Activated T-helper 2 cell treated with anti-CD3 and anti-CD28 coated beads, Interferon-gamma antibody, Interleukin-2, Interleukin-4, amounts not matched to agents 10 μg/mL and 5 μg/mL and 100 μg/mL, durations not matched to agents 14 hours and 24 hours and 36 hours (primary cell): ENCODE measurements around the gene KLF11. TPM values are rescaled to one million over a fixed set of nuclear protein-coding genes. Genes with fewer than 3 reads are reported as not detected.
"Not testable (repeated sequence)": the region's sequence is repeated elsewhere in the genome, so short reads cannot be mapped to it uniquely, and the experiment has no call there.

Experiments used
- DNase-seq: peaks from one replicate; pipeline ENCODE4 v3.0.0; 2021; ENCODE audit warnings: low spot score
- H3K27ac Mint-ChIP-seq: one replicate; pipeline ENCODE4 v1.8.0; 2021; ENCODE audit warnings: mixed read lengths
- H3K27me3 Mint-ChIP-seq: one replicate; pipeline ENCODE4 v1.8.0; 2021; ENCODE audit warnings: low read depth, mixed read lengths
- H3K36me3 Mint-ChIP-seq: one replicate; pipeline ENCODE4 v1.8.0; 2021; ENCODE audit warnings: low read depth, mixed read lengths
- H3K4me1 Mint-ChIP-seq: one replicate; pipeline ENCODE4 v1.8.0; 2021; ENCODE audit warnings: low read depth, mixed read lengths
- H3K4me3 Mint-ChIP-seq: one replicate; pipeline ENCODE4 v1.8.0; 2021; ENCODE audit warnings: low read depth, mild to moderate bottlenecking, moderate library complexity, mixed read lengths
- H3K9me3 Mint-ChIP-seq: one replicate; pipeline ENCODE4 v1.8.0; 2021; ENCODE audit warnings: mixed read lengths
- intact Hi-C: fragments of 100-400 bp; cut with micrococcal nuclease; formaldehyde crosslinking; loops from one replicate; pipeline ENCODE4 v1.15.1; 2023
- total RNA-seq: library from RNA; stranded (reverse); gene quantifications from 2 replicates; pipeline ENCODE4 v1.2.3, GENCODE V29; 2022

KLF11 gene
- total RNA-seq, 1 donor from 2014 or later, result 7.9 TPM

GRCh38 chr2:10084223-10084865 lies 41.0 kb downstream of the KLF11 start:
- peaks cover 47% of the 10 kb centered on the region for H3K27me3 Mint-ChIP-seq
- peaks cover 21% of the 10 kb centered on the region for H3K4me1 Mint-ChIP-seq
- H3K4me3 Mint-ChIP-seq, result no peak overlapping the region
- no peaks in the 10 kb centered on the region for H3K9me3 Mint-ChIP-seq
- intact Hi-C loops, result no loop called here
- H3K27ac Mint-ChIP-seq, result peak overlapping the region; percentile 13
- DNase-seq, result no peak
- H3K36me3 Mint-ChIP-seq, result no peaks in the 10 kb centered on the region

DNA sequence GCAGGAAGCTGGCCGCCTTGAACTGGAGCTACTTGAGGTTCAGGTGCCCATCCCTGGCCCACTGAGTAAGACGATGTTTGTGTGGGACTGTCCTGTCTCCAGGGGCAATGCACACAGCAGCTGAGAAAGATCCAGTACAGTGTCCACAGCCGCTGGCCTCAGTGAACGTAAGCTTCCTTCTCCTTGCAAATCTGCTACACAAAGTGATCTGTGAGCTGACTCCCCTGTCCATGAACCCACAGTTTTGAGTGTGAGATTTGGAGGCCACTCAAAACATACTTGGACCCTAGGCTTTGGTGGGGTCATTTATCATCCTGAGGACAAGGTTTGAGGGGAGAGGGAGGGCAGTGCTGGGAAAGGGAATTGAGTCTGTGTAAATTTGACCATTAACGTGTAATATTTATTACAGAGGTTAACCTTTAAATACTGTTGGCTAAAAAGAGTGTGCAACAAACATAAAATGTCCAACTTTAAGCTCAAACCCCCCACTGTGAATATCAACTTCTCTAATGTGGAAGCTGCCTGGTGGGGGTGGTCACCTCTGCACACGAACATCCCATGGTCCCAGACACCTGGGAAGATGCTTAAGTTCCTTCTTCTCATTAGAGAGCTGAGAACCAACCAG lies 41.8 kb downstream of the KLF11 start:
- Mint-ChIP-seq H3K9me3 (no peaks in the 10 kb centered on the region), H3K27ac (no peak overlapping the region), H3K4me1 (peaks cover 21% of the 10 kb centered on the region), H3K36me3 (no peaks in the 10 kb centered on the region), H3K4me3 (no peak overlapping the region), H3K27me3 (peaks cover 56% of the 10 kb centered on the region)
- DNase-seq, result no peak
- intact Hi-C loops, result no loop called here

- peaks cover 21% of the 10 kb centered on the region for H3K4me1 Mint-ChIP-seq
- H3K9me3 Mint-ChIP-seq, result no peaks in the 10 kb centered on the region
- H3K27ac Mint-ChIP-seq, result no peak overlapping the region
- DNase-seq, result no peak
- no peaks in the 10 kb centered on the region for H3K36me3 Mint-ChIP-seq
- intact Hi-C loops, result no loop called here
- H3K27me3 Mint-ChIP-seq, result peaks cover 60% of the 10 kb centered on the region
- no peak overlapping the region for H3K4me3 Mint-ChIP-seq
Observed at GRCh38 chr2:10085668-10086059, 42.3 kb downstream of the KLF11 start.

- Mint-ChIP-seq H3K4me1 (peaks cover 17% of the 10 kb centered on the region), H3K9me3 (no peaks in the 10 kb centered on the region), H3K27ac (no peak overlapping the region), H3K36me3 (peaks cover 4% of the 10 kb centered on the region), H3K27me3 (peaks cover 62% of the 10 kb centered on the region), H3K4me3 (no peak overlapping the region)
- intact Hi-C loops, result no loop called here
- DNase-seq, result no peak
Observed at GRCh38 chr2:10086950-10087349, 43.6 kb downstream of the KLF11 start.

DNA sequence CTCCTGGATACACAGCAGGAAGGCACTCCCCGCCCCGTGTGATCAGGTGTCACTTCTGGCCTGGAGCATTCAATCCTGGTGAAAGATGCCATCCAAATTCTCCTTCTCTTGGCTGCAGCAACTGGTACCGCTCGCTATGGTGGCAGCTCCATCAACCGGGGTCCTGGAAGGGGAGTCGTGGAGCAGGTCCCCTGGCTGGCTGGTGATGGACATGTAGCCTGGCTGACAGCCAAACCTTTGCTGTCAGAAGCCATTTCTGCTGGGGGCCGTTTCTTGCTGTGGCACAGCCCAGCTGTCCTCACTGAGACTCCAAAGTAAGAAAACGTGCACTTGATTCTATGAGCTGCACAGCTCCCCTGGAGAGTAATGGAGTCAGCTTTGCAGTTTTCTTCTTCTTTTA lies 44.0 kb downstream of the KLF11 start:
- peaks cover 20% of the 10 kb centered on the region for H3K4me1 Mint-ChIP-seq
- no peak overlapping the region for H3K4me3 Mint-ChIP-seq
- peaks cover 65% of the 10 kb centered on the region for H3K27me3 Mint-ChIP-seq
- H3K27ac Mint-ChIP-seq, result no peak overlapping the region
- no peaks in the 10 kb centered on the region for H3K9me3 Mint-ChIP-seq
- intact Hi-C loops, result no loop called here
- no peak for DNase-seq
- H3K36me3 Mint-ChIP-seq, result peaks cover 6% of the 10 kb centered on the region

GRCh38 chr2:10089565-10090190 lies 46.3 kb downstream of the KLF11 start:
- no peak for DNase-seq
- H3K4me3 Mint-ChIP-seq, result no peak overlapping the region
- H3K36me3 Mint-ChIP-seq, result peaks cover 6% of the 10 kb centered on the region
- H3K27me3 Mint-ChIP-seq, result peaks cover 56% of the 10 kb centered on the region
- intact Hi-C loops, result no loop called here
- peaks cover 10% of the 10 kb centered on the region for H3K4me1 Mint-ChIP-seq
- no peak overlapping the region for H3K27ac Mint-ChIP-seq
- H3K9me3 Mint-ChIP-seq, result no peaks in the 10 kb centered on the region

DNA sequence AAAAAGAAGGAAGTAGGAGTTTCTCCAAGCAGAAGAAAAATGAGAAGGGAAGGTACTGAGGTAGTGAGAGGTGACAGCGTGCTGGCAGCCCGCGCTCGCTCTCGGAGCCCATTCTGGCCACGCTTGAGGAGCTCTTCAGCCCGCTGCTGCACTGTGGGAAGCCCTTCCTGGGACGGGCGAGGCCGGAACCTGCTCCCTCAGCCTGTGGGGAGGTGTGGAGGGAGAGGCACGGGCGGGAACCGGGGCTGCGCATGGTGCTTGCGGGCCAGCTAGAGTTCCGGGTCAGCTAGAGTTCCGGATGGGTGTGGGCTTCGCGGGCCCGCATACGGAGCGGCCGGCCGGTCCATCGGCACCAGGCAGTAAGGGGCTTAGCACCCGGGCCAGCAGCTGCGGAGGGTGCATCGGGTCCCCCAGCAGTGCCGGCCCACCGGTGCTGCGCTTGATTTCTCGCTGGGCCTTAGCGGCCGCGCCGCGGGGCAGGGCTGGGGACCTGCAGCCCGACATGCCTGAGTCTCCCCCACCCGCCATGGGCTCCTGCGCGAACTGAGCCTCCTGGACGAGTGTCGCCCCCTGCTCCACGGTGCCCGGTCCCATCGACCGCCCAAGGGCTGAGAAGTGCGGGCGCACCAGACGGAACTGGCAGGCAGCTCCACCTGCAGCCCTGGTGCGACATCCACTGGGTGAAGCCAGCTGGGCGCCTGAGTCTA lies 48.0 kb downstream of the KLF11 start:
- H3K27ac Mint-ChIP-seq, result no peak overlapping the region
- H3K27me3 Mint-ChIP-seq, result peaks cover 52% of the 10 kb centered on the region
- H3K9me3 Mint-ChIP-seq, result no peaks in the 10 kb centered on the region
- H3K4me3 Mint-ChIP-seq, result peak overlapping the region; percentile 70
- intact Hi-C loops, result no loop called here
- peaks cover 10% of the 10 kb centered on the region for H3K4me1 Mint-ChIP-seq
- peaks cover 6% of the 10 kb centered on the region for H3K36me3 Mint-ChIP-seq
- no peak for DNase-seq

- H3K27me3 Mint-ChIP-seq, result peaks cover 52% of the 10 kb centered on the region
- H3K9me3 Mint-ChIP-seq, H3K36me3 Mint-ChIP-seq, H3K4me3 Mint-ChIP-seq, H3K27ac Mint-ChIP-seq, intact Hi-C loops, H3K4me1 Mint-ChIP-seq, DNase-seq: not testable (repeated sequence)
Observed at GRCh38 chr2:10091889-10092244, 48.5 kb downstream of the KLF11 start.

DNA sequence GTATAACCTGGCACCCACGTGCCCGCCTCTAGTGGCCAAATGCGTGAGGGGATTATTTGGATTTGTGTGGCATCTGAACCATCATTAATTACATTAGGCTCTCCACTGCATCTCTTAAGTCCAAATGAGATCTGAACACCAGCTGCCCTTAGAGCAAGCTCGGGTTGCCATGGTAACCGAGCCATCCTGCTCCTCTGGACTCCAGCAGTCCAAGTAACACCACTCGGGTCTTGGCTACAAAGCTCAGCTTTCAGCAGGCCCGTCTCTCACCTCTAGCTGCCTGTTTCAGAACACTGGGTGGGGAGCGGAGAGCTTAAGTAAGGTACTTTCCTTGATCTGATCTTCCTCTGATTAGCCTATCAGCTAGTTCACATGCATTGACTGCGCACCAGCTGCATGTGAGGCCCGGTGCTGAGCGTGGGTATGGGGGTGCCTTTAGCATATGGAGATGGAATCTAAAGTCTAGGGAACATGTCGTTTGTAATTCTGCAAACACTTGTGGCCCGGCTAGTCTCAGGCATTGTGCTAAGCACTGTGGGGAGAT lies 51.0 kb downstream of the KLF11 start:
- no peaks in the 10 kb centered on the region for H3K9me3 Mint-ChIP-seq
- no peak overlapping the region for H3K4me3 Mint-ChIP-seq
- peaks cover 6% of the 10 kb centered on the region for H3K36me3 Mint-ChIP-seq
- H3K4me1 Mint-ChIP-seq, result peaks cover 12% of the 10 kb centered on the region
- H3K27me3 Mint-ChIP-seq, result peaks cover 44% of the 10 kb centered on the region
- intact Hi-C loops, result no loop called here
- no peak overlapping the region for H3K27ac Mint-ChIP-seq
- DNase-seq, result no peak

DNA sequence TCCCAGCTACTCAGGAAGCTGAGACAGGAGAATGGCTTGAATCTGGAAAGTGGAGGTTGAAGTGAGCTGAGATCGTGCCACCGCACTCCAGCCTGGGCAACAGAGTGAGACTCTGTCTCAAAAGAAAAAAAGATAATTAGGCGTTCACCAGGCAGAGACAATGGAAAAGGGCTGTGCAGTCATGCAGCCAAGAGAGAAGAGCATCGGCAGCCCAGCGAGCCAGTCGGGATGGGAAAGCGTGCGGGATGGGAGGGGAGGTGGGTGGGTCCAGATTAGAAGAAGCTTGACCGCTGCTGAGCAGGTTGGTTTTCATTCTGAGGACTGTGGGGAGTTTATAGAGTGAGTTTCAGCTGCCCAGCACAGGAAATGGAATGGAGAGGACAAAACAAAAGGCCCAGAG lies 51.8 kb downstream of the KLF11 start:
- DNase-seq, result no peak
- H3K9me3 Mint-ChIP-seq, result no peaks in the 10 kb centered on the region
- peaks cover 12% of the 10 kb centered on the region for H3K4me1 Mint-ChIP-seq
- H3K27ac Mint-ChIP-seq, result peak overlapping the region; percentile 18
- peaks cover 37% of the 10 kb centered on the region for H3K27me3 Mint-ChIP-seq
- intact Hi-C loops, result no loop called here
- peaks cover 6% of the 10 kb centered on the region for H3K36me3 Mint-ChIP-seq
- no peak overlapping the region for H3K4me3 Mint-ChIP-seq

- peaks cover 10% of the 10 kb centered on the region for H3K4me1 Mint-ChIP-seq
- H3K4me3 Mint-ChIP-seq, result no peak overlapping the region
- no peak overlapping the region for H3K27ac Mint-ChIP-seq
- intact Hi-C loops, result loop anchor here (1.0 kb wide), 1 partner anchor 24 kb away; no protein-coding TSS in a partner anchor
- H3K36me3 Mint-ChIP-seq, result peaks cover 3% of the 10 kb centered on the region
- DNase-seq, result no peak
- peaks cover 34% of the 10 kb centered on the region for H3K27me3 Mint-ChIP-seq
- no peaks in the 10 kb centered on the region for H3K9me3 Mint-ChIP-seq
Observed at GRCh38 chr2:10096641-10097040, 53.3 kb downstream of the KLF11 start.

DNA sequence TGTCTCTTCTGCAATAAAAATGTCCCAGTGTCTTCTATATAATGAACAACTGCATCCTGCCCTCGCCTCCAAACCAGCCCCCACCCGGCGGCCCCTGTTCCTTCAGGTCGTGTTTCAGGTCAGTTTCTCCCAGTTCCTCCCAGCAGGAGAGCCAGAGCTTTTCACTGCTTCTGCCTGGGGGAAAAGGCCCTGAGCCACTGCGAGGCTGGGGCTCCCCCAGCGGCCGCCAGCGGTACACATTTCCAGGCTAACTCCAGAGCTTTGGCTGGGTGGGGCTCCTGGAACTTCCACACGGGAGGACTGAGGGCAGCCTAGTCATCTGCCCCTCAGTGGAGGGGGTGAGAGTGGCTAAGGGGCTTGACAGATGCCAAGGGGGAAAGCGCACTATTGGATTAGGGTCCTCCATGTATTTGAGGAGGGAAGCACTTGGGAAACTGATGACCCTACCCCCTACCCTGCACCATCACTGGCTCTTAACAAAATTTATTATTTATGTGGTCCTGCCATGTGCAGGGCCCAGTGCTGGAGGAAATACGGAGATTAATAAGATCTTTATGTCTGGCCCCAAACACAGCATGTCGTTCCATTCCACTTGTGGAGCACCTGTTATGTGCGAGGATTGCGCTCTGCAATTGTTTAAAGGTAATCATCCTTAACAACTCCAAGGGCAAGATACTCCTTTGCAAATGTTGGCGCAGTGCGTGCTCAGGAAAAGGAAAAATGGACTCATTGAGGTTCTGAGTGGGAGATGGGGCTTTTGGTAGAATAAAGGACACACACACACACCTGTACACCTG lies 54.2 kb downstream of the KLF11 start:
- Mint-ChIP-seq H3K4me3 (no peak overlapping the region), H3K27ac (no peak overlapping the region), H3K36me3 (no peaks in the 10 kb centered on the region), H3K9me3 (no peaks in the 10 kb centered on the region), H3K4me1 (peaks cover 4% of the 10 kb centered on the region), H3K27me3 (peaks cover 28% of the 10 kb centered on the region)
- intact Hi-C loops, result loop anchor here (1.0 kb wide), 1 partner anchor 25 kb away; no protein-coding TSS in a partner anchor
- DNase-seq, result no peak
